PFSK-1 (cell line): Measurements from ENCODE around the gene IER3.

ENCODE experiments used
- FOXP2 ChIP-seq: optimal IDR thresholded peaks from 2 replicates; pipeline ENCODE3; 2011; ENCODE audit warnings: borderline replicate concordance, control low read depth, inconsistent platforms; ENCODE audit not compliant: insufficient read depth; ENCODE audit errors: extremely low read length, extremely low read depth
- POLR2AphosphoS5 ChIP-seq: IDR thresholded peaks from 2 replicates; pipeline ENCODE4 v1.6.1; 2012; ENCODE audit warnings: low read depth, mild to moderate bottlenecking, control low read depth, low read length, moderate library complexity
- REST ChIP-seq, 2 experiments: IDR thresholded peaks; 2 replicates each; pipeline versions ENCODE4 v1.6.1 to v1.8.0; 2011 to 2012; ENCODE audit warnings: low read depth in 2 of 2, low read length in 2 of 2, control low read depth in 1 of 2, inconsistent platforms in 1 of 2, mild to moderate bottlenecking in 1 of 2, moderate library complexity in 1 of 2; ENCODE audit not compliant: insufficient read depth in 1 of 2
- SIN3A ChIP-seq: IDR thresholded peaks from 2 replicates; pipeline ENCODE4 v1.6.1; 2012; ENCODE audit warnings: mild to moderate bottlenecking, low read length, moderate library complexity, borderline replicate concordance; ENCODE audit not compliant: insufficient read depth
- TAF1 ChIP-seq: IDR thresholded peaks from 2 replicates; pipeline ENCODE4 v1.6.1; 2012; ENCODE audit warnings: low read length, control low read depth, borderline replicate concordance; ENCODE audit not compliant: insufficient read depth

Gene IER3

GRCh38 chr6:30779850-30780641 lies 35.7 kb upstream of the IER3 start:
- no peak for TF ChIP-seq TAF1
- TF ChIP-seq FOXP2 = no peak
- TF ChIP-seq POLR2AphosphoS5 = no peak
- TF ChIP-seq SIN3A = no peak
- no peak for TF ChIP-seq REST (IDR thresholded peaks at IDR 0.05; ENCODE audit: insufficient read depth in 1 of 2, low read depth in 2 of 2, low read length in 2 of 2)

GRCh38 chr6:30778001-30778635 lies 33.8 kb upstream of the IER3 start:
- no peak for TF ChIP-seq SIN3A

GRCh38 chr6:30777155-30777485 lies 32.8 kb upstream of the IER3 start:
- no peak for TF ChIP-seq REST (IDR thresholded peaks at IDR 0.05; ENCODE audit: insufficient read depth in 1 of 2, low read depth in 2 of 2, low read length in 2 of 2)
- TF ChIP-seq SIN3A = no peak
- TF ChIP-seq TAF1 = no peak

GRCh38 chr6:30776390-30777154 lies 32.2 kb upstream of the IER3 start:
- no peak for TF ChIP-seq SIN3A
- TF ChIP-seq FOXP2 = no peak
- no peak for TF ChIP-seq POLR2AphosphoS5
- TF ChIP-seq REST (IDR thresholded peaks at IDR 0.05; ENCODE audit: insufficient read depth in 1 of 2, low read depth in 2 of 2, low read length in 2 of 2) = no peak
- TF ChIP-seq TAF1 = no peak

- TF ChIP-seq TAF1 = no peak
- TF ChIP-seq POLR2AphosphoS5 = no peak
- TF ChIP-seq REST (IDR thresholded peaks at IDR 0.05; ENCODE audit: insufficient read depth in 1 of 2, low read depth in 2 of 2, low read length in 2 of 2) = no peak
- no peak for TF ChIP-seq FOXP2
- TF ChIP-seq SIN3A = no peak
Observed at GRCh38 chr6:30775104-30775503, 30.8 kb upstream of the IER3 start.
